Measurements from ENCODE around the gene CAMKMT.

CAMKMT gene

GRCh38 chr2:44780406-44780805, 418.7 kb downstream of the CAMKMT start:
- Mint-ChIP-seq H3K4me3 (no peak overlapping the region), H3K4me1 (ENCODE audit: low read depth) (peaks cover 8% of the 10 kb centered on the region), H3K36me3 (ENCODE audit: low read depth) (peaks cover 12% of the 10 kb centered on the region), H3K27me3 (no peaks in the 10 kb centered on the region), H3K27ac (no peak overlapping the region), H3K9me3 (peaks cover 3% of the 10 kb centered on the region)
- no peak for DNase-seq

- no peak for DNase-seq
- H3K27me3 Mint-ChIP-seq = peaks cover 5% of the 10 kb centered on the region
- H3K27ac Mint-ChIP-seq = no peak overlapping the region
- H3K4me1 Mint-ChIP-seq (ENCODE audit: low read depth) = no peaks in the 10 kb centered on the region
- no peaks in the 10 kb centered on the region for H3K36me3 Mint-ChIP-seq (ENCODE audit: low read depth)
- H3K9me3 Mint-ChIP-seq = peaks cover 3% of the 10 kb centered on the region
- H3K4me3 Mint-ChIP-seq = no peak overlapping the region
Measured at GRCh38 chr2:44785433-44785832, 423.7 kb downstream of the CAMKMT start.

- Mint-ChIP-seq H3K36me3 (ENCODE audit: low read depth) (no peaks in the 10 kb centered on the region), H3K4me3 (no peak overlapping the region), H3K4me1 (ENCODE audit: low read depth) (no peaks in the 10 kb centered on the region), H3K9me3 (peaks cover 3% of the 10 kb centered on the region), H3K27me3 (peaks cover 5% of the 10 kb centered on the region), H3K27ac (no peak overlapping the region)
- no peak for DNase-seq
Measured at GRCh38 chr2:44786045-44786816, 424.5 kb downstream of the CAMKMT start.

GRCh38 chr2:44786817-44787214, 425.1 kb downstream of the CAMKMT start:
- Mint-ChIP-seq H3K36me3 (ENCODE audit: low read depth) (no peaks in the 10 kb centered on the region), H3K4me1 (ENCODE audit: low read depth) (no peaks in the 10 kb centered on the region), H3K4me3 (no peak overlapping the region), H3K27me3 (peaks cover 10% of the 10 kb centered on the region), H3K27ac (no peak overlapping the region), H3K9me3 (peaks cover under 1% of the 10 kb centered on the region)
- no peak for DNase-seq

- H3K36me3 Mint-ChIP-seq (ENCODE audit: low read depth) = no peaks in the 10 kb centered on the region
- no peak for DNase-seq
- H3K9me3 Mint-ChIP-seq = no peaks in the 10 kb centered on the region
- H3K27me3 Mint-ChIP-seq = peaks cover 14% of the 10 kb centered on the region
- H3K4me1 Mint-ChIP-seq (ENCODE audit: low read depth) = no peaks in the 10 kb centered on the region
- H3K4me3 Mint-ChIP-seq = no peak overlapping the region
- H3K27ac Mint-ChIP-seq = no peak overlapping the region
Measured at GRCh38 chr2:44787663-44788062, 425.9 kb downstream of the CAMKMT start.

GRCh38 chr2:44789446-44789845, 427.7 kb downstream of the CAMKMT start:
- Mint-ChIP-seq H3K9me3 (no peaks in the 10 kb centered on the region), H3K27me3 (peaks cover 19% of the 10 kb centered on the region), H3K27ac (no peak overlapping the region), H3K4me3 (no peak overlapping the region), H3K36me3 (ENCODE audit: low read depth) (no peaks in the 10 kb centered on the region), H3K4me1 (ENCODE audit: low read depth) (no peaks in the 10 kb centered on the region)
- no peak for DNase-seq

GRCh38 chr2:44789971-44790721, 428.4 kb downstream of the CAMKMT start:
- Mint-ChIP-seq H3K27me3 (peaks cover 24% of the 10 kb centered on the region), H3K36me3 (ENCODE audit: low read depth) (no peaks in the 10 kb centered on the region), H3K4me1 (ENCODE audit: low read depth) (no peaks in the 10 kb centered on the region), H3K9me3 (no peaks in the 10 kb centered on the region), H3K4me3 (no peak overlapping the region), H3K27ac (no peak overlapping the region)
- DNase-seq = no peak

GRCh38 chr2:44793322-44793870, 431.6 kb downstream of the CAMKMT start:
- H3K27me3 Mint-ChIP-seq = peaks cover 44% of the 10 kb centered on the region
- no peak overlapping the region for H3K27ac Mint-ChIP-seq
- DNase-seq = no peak
- no peaks in the 10 kb centered on the region for H3K4me1 Mint-ChIP-seq (ENCODE audit: low read depth)
- H3K4me3 Mint-ChIP-seq = no peak overlapping the region
- no peaks in the 10 kb centered on the region for H3K9me3 Mint-ChIP-seq
- no peaks in the 10 kb centered on the region for H3K36me3 Mint-ChIP-seq (ENCODE audit: low read depth)

DNA sequence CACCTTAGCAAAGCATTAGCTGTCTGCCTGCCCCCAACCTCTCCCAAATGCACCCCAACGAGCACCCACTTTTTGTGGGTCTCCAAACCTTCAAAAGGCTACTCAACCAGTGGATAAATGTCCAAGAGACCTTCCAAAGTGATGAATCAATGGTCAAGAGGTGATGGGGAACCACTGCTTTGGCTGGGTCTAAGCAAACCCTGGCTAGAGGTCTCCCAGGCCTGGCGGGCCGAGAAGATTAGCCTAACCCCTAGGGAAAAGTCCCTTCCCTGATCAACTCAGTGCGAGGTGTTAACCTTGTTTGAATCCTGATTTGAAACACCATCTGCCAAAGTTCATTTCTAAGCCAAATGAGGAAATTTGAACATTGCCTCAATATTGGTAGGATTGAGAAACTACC, 435.0 kb downstream of the CAMKMT start:
- Mint-ChIP-seq H3K9me3 (no peaks in the 10 kb centered on the region), H3K4me3 (no peak overlapping the region), H3K4me1 (ENCODE audit: low read depth) (peaks cover 6% of the 10 kb centered on the region), H3K36me3 (ENCODE audit: low read depth) (no peaks in the 10 kb centered on the region), H3K27me3 (peaks cover 68% of the 10 kb centered on the region), H3K27ac (no peak overlapping the region)
- DNase-seq = no peak

GRCh38 chr2:44798139-44798659, 436.5 kb downstream of the CAMKMT start:
- peaks cover 74% of the 10 kb centered on the region for H3K27me3 Mint-ChIP-seq
- no peak overlapping the region for H3K27ac Mint-ChIP-seq
- H3K36me3 Mint-ChIP-seq (ENCODE audit: low read depth) = no peaks in the 10 kb centered on the region
- no peaks in the 10 kb centered on the region for H3K9me3 Mint-ChIP-seq
- no peak for DNase-seq
- peaks cover 12% of the 10 kb centered on the region for H3K4me1 Mint-ChIP-seq (ENCODE audit: low read depth)
- no peak overlapping the region for H3K4me3 Mint-ChIP-seq

- H3K27me3 Mint-ChIP-seq = peaks cover 81% of the 10 kb centered on the region
- no peak overlapping the region for H3K4me3 Mint-ChIP-seq
- H3K27ac Mint-ChIP-seq = no peak overlapping the region
- H3K36me3 Mint-ChIP-seq (ENCODE audit: low read depth) = no peaks in the 10 kb centered on the region
- no peaks in the 10 kb centered on the region for H3K9me3 Mint-ChIP-seq
- H3K4me1 Mint-ChIP-seq (ENCODE audit: low read depth) = peaks cover 13% of the 10 kb centered on the region
- DNase-seq = no peak
Measured at GRCh38 chr2:44799105-44799504, 437.4 kb downstream of the CAMKMT start.

GRCh38 chr2:44799754-44800153, 438.0 kb downstream of the CAMKMT start:
- DNase-seq = no peak
- H3K9me3 Mint-ChIP-seq = no peaks in the 10 kb centered on the region
- H3K27me3 Mint-ChIP-seq = peaks cover 81% of the 10 kb centered on the region
- H3K36me3 Mint-ChIP-seq (ENCODE audit: low read depth) = no peaks in the 10 kb centered on the region
- no peak overlapping the region for H3K27ac Mint-ChIP-seq
- H3K4me3 Mint-ChIP-seq = no peak overlapping the region
- peaks cover 13% of the 10 kb centered on the region for H3K4me1 Mint-ChIP-seq (ENCODE audit: low read depth)

GRCh38 chr2:44801289-44801840, 439.6 kb downstream of the CAMKMT start:
- no peak for DNase-seq
- Mint-ChIP-seq H3K4me3 (no peak overlapping the region), H3K36me3 (ENCODE audit: low read depth) (no peaks in the 10 kb centered on the region), H3K27ac (no peak overlapping the region), H3K4me1 (ENCODE audit: low read depth) (peaks cover 13% of the 10 kb centered on the region), H3K9me3 (no peaks in the 10 kb centered on the region), H3K27me3 (peaks cover 88% of the 10 kb centered on the region)

- peaks cover 14% of the 10 kb centered on the region for H3K4me1 Mint-ChIP-seq (ENCODE audit: low read depth)
- no peaks in the 10 kb centered on the region for H3K9me3 Mint-ChIP-seq
- no peak for DNase-seq
- no peak overlapping the region for H3K27ac Mint-ChIP-seq
- H3K27me3 Mint-ChIP-seq = peaks cover 93% of the 10 kb centered on the region
- peak overlapping the region; percentile 45 for H3K4me3 Mint-ChIP-seq
- no peaks in the 10 kb centered on the region for H3K36me3 Mint-ChIP-seq (ENCODE audit: low read depth)
Measured at GRCh38 chr2:44801841-44802776, 440.4 kb downstream of the CAMKMT start.

Measured in activated T-cell treated with anti-CD3 and anti-CD28 coated beads, Interleukin-2, amount 50 U/mL, for 24 hours (primary cell).